NCI-H82 (cell line): Measurements from ENCODE around the gene PGAP3.
"Not testable (repeated sequence)": the region's sequence is repeated elsewhere in the genome, so short reads cannot be mapped to it uniquely, and the experiment has no call there.

Experiments
- DNase-seq: peaks from one replicate; lab custom pipeline; 2025; lab: John Stamatoyannopoulos, UW

PGAP3 gene, protein sequence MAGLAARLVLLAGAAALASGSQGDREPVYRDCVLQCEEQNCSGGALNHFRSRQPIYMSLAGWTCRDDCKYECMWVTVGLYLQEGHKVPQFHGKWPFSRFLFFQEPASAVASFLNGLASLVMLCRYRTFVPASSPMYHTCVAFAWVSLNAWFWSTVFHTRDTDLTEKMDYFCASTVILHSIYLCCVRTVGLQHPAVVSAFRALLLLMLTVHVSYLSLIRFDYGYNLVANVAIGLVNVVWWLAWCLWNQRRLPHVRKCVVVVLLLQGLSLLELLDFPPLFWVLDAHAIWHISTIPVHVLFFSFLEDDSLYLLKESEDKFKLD

DNA sequence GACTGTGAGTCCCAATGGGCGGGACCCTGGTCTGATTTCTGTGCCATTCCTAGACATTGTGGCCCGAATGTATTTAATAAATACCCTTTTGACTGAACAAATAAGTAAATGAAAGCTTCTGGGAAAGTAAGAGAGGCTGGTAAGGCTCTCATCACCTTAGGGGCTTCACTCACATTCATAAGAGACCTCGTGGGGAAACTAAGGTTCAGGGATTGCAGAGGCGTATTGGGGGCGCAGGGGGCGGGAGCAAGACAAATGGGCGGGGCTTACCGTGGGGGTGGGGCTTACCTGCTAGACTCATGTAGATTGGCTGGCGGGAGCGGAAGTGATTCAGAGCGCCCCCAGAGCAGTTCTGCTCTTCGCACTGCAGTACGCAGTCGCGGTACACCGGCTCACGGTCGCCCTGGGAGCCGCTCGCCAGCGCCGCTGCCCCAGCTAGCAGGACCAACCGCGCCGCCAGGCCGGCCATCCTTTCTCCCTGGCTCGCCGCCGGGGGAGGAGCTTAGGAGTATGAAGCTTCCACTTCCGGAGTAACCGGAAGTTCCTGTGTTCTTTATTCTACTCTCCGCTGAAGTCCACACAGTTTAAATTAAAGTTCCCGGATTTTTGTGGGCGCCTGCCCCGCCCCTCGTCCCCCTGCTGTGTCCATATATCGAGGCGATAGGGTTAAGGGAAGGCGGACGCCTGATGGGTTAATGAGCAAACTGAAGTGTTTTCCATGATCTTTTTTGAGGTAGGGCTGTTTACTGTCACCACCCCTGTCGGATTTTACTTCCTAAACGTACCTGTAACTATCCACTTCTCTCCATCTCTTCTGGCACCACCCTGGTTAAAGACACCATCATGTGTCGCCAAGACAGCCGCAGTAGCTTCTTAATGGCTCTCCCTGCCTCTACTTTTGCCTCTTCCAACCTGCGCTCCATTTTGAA, at the start of gene PGAP3:
PGAP3 (minus strand) TSS at position 512 of the 929 bp plus-strand sequence; CDS start at position 469, 43 bp downstream.
- DNase-seq: peak; percentile 97

DNA sequence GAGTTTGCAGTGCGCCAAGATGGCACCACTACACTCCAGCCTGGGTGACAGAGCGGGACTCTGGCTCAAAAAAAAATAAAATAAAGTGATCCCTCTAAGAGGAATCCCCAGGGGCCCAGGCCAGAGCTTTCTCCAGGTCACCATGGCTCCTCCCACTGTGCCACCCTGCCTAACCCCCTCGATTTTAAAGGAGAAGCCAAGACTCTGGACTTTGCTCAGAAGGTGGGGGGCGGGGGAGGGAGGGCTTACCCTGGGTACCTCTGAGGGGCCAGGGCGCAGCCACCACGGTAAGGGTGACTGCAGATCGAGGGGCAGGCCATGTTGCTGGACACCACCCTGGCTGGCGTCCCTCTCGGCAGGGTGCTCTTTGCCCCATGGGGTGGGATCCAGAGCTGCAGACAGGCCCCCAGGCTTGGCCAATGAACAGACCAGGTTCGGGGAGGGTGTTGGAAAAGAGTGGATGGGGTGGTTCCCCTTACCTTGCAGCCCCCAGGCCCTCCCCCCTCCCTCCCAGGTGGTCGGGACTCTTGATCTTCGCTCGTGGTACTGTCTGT, 49.4 kb upstream of the PGAP3 start:
- DNase-seq: no peak

DNA sequence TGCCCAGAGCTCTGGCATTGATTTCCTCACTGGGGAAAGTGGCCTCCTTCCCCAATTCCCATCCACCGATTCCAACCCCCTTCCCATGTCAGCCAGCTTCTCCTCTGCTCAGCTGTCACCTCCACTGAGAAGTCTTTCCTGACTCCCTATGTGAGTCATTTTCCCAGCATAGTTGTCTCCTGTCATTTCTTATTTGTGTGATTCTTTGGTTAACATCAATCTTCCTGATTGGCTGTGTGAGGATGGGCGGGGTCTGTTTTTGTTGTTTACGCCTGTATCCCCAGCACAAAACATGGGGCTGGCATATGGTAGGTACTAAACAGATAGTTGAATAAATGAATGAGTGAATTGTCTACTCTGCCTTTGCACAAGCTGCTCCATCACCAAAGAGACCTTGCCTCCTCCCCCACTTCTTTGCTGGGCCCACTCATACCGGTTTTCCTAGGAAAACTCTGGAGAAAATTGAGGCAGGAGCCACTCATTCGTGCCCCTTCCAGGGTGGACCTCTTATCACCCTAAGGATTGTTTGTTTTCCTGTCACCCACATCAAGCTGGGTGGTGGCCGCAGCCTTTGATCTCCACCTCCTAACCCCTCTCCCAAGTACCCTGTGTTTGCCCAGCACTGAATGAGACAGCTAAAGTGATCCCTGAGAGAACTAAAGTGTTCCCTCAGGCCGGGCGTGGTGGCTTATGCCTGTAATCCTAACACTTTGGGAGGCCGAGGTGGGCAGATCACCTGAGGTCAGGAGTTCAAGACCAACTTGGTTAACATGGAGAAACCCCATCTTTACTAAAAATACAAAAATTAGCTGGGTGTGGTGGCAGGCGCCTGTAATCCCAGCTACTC, 48.7 kb upstream of the PGAP3 start:
- DNase-seq: peak; percentile 23

DNA sequence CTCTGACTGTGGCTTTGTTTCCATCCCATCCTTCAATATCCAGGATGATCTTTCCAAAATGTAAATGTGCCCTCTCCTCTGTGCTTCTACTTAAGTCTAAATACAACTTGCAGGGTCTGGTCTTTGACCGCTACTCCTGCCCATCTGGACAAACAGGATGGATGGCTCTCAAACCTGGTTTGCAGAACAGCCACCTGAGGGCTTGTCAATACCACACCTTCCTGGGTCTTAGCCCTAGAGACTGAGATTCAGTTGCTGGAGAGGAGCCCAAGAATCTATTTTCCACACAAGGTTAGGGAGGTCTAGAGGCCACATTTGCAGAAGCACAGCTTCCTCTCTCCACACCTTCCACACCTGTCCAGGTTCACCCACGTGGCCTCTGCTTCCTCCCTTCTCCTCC, 48.0 kb upstream of the PGAP3 start:
- no peak for DNase-seq

DNA sequence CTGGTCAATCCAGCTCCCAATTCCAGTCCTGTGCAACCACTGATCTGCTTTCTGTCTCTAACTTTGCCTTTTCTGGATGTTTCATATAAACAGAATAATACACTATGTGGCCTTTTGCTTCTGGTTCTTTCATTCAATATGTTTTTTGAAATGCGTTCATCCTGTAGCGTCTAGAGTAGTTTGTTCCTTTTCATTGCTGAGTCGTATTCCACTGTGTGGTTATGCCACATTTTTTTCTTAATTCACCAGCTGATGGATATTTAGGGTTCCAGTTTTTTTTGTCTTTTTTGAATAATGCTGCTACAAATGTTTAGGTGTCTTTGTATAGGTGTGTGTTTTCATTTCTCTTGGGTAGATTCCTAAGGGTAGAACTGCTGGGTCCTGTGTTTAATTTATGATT, 44.7 kb upstream of the PGAP3 start:
- DNase-seq: no peak

DNA sequence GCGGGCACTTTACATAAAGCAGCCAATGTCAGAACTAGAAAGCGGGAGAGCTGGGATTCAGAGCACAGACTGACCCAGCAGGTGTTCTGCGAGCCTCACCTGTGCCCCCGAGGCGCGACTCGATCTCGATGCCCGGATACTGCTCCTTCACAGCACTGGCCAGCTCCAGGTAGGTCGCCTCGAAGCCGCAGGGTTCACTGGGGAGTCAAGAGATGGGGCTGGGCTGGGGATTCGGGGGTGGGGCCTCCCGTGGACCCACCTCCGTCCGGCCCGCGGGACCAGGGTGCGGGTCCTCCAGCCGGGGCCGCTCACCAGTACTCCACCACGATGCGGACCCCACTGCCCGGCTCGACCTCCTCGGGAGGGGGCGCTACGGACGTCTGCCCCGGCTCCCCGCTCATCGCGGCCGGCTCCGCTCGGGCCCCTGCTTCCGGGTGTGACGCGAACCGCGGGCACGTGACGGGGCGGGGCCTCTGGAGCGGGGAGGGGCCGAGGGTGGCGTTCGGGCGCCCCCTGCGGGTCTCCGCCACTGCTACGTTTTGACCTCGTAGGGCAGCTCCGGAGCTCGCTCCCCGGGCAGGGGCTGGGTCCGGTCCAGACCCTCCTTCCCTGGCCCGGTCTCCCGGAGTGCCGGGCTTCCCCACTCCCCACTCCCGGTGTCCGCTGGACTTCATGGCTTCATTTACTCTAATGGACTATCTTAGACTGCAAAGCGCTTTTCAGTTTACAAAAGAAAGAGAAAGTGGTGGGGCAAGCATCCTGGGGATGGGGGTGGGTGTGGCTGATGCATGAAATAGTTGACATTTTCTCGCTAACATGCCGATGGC, 42.5 kb upstream of the PGAP3 start, which contains the start of gene MIEN1:
MIEN1 (minus strand) TSS at position 438 of the 827 bp plus-strand sequence; CDS start at position 401, 37 bp downstream.
- peak; percentile 89 for DNase-seq

DNA sequence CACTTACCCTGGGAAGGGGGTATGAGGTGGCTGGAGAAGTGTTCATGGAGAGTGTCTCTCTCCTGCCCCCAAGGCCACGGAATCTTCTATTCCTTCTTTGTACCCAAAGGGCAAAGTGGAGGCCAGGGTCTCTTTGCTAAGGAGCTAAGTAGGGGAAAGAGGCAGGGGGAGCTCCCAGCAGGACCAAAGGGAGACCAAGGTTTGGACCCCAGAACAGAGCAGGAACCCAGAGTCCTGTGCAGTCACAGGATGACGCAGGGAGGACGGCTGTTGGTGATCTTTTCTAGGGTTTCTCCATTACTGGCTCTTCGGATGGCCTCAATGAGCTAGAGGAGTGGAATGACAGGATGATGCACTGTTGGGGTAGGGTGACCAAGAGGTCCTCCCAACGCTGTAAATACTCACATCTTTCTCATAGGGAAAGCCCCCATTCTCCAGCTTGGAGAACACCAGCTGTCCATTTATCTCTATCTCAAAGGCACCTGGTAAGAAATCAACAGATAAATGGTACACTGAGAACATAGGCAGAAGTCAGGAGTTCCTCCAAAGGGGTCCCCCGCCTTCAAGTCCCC, 41.5 kb upstream of the PGAP3 start:
- DNase-seq: no peak

DNA sequence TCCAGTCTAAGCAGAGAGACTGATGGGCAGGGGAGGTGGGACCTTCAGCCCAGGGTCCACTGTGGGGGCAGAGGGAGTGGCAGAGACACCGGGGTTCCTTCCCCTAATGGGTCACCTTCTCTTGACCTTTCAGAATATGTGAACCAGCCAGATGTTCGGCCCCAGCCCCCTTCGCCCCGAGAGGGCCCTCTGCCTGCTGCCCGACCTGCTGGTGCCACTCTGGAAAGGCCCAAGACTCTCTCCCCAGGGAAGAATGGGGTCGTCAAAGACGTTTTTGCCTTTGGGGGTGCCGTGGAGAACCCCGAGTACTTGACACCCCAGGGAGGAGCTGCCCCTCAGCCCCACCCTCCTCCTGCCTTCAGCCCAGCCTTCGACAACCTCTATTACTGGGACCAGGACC, 39.7 kb upstream of the PGAP3 start:
- no peak for DNase-seq

DNA sequence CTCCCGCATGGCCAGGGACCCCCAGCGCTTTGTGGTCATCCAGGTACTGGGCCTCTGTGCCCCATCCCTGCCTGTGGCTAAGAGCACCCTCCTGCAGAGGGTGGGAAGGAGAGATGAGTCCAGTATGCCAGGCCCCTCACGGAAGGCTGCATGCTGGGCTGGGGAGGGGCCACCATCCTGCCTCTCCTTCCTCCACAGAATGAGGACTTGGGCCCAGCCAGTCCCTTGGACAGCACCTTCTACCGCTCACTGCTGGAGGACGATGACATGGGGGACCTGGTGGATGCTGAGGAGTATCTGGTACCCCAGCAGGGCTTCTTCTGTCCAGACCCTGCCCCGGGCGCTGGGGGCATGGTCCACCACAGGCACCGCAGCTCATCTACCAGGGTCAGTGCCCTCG, 38.8 kb upstream of the PGAP3 start:
- DNase-seq: no peak

DNA sequence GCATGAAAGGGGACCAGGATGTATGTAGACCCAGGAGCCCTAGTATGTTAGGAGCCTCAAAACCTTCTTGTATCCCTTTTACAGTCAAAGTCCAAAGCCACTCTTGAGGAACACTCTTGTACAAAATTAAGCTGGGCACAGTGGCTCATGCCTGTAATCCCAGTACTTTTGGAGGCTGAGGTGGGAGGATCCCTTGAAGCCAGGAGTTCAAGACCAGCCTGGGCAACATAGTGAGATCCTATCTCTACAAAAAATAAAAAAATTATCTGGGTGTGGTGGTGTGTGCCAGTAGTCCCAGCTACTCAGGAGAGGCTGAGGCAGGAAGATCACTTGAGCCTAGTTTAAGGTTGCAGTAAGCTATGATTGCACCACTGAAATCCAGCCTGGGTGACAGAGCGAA, 38.1 kb upstream of the PGAP3 start:
- not testable (repeated sequence) for DNase-seq

DNA sequence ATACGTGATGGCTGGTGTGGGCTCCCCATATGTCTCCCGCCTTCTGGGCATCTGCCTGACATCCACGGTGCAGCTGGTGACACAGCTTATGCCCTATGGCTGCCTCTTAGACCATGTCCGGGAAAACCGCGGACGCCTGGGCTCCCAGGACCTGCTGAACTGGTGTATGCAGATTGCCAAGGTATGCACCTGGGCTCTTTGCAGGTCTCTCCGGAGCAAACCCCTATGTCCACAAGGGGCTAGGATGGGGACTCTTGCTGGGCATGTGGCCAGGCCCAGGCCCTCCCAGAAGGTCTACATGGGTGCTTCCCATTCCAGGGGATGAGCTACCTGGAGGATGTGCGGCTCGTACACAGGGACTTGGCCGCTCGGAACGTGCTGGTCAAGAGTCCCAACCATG, 36.9 kb upstream of the PGAP3 start:
- no peak for DNase-seq

DNA sequence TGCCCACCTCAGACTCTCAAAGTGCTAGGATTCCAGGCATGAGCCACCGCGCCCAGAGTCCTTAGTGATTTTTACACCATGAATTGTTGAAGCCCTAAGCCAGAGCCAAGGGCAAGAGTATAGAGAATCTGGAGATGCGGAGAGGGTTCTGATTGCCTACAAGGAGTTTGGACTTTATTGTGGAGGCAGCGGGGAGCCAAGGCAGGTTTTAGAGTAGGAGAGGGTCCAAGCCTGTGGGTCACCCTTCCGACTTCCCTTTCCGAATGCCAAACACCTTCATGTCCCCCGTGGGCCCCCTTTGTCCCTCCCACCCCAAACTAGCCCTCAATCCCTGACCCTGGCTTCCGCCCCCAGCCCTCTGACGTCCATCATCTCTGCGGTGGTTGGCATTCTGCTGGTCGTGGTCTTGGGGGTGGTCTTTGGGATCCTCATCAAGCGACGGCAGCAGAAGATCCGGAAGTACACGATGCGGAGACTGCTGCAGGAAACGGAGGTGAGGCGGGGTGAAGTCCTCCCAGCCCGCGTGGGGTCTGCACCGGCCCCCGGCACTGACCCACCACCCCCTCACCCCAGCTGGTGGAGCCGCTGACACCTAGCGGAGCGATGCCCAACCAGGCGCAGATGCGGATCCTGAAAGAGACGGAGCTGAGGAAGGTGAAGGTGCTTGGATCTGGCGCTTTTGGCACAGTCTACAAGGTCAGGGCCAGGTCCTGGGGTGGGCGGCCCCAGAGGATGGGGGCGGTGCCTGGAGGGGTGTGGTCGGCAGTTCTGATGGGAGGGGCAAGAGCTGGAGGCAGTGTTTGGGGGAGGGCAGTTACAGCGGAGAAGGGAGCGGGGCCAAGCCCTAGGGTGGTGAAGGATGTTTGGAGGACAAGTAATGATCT, 35.4 kb upstream of the PGAP3 start:
- peak; percentile 16 for DNase-seq

DNA sequence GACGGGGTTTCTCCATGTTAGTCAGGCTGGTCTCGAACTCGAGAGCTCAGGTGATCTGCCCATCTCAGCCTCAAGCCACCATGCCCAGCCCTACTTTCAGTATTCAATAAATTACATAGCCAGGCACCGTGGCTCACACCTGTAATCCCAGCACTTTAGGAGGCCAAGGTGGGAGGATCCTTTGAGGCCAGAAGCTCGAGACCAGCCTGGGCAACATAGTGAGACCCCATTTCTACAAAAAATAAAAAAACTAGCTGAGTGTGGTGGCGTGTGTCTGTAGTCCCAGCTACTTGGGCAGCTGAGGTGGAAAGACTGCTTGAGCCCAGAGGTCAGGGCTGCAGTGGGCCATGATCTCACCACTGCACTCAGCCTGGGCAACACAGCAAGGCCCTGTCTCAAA, 34.2 kb upstream of the PGAP3 start:
- DNase-seq: no peak

DNA sequence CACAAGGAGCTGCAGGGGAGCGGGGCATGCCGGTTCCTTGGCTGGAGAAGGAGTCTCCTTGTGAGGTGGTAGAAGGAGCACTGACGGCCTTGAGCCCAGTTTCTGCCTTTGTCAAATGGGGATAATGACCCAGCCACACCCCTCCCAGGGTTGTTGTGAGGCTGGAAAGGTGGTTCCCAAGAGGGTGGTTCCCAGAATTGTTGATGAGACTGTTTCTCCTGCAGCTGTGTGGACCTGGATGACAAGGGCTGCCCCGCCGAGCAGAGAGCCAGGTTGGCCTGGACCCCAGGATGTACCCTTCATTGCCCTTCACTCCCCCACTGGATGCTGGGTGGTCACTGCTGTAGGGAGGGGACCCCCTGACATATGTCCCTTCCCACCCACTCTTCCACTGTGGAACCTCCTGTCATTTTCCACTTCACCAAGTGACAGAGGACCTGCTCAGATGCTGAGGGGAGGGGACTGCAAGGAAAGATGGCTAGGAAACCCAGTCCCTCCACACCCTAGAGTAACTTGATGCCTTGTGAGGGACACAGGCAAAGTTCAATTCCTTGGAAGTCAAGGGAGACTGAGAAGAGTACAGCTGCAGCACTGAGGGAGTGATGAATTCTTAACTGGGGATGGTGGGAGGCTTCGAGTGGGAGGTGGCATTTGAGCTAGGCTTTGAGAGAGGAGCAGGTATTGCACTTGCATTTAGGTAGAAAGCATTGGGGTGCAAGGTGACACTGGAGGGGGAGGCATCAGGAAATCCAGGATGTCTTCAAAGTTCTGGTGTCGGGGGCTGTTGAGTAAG, 31.9 kb upstream of the PGAP3 start:
- no peak for DNase-seq

DNA sequence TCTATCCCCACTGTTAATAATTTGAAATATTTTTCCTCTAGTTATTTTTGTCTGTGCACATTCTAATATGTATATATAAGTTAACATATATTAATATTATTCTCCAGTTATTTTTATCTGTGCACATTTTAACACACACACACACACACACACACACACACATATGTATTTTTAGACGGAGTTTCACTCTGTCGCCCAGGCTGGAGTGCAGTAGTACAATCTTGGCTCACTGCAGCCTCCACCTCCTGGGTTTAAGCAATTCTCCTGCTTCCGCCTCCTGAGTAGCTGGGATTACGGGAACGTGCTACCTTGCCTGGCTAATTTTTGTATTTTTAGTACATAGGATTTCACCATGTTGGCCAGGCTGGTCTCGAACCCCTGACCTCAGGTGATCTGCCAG, 29.8 kb upstream of the PGAP3 start:
- no peak for DNase-seq

DNA sequence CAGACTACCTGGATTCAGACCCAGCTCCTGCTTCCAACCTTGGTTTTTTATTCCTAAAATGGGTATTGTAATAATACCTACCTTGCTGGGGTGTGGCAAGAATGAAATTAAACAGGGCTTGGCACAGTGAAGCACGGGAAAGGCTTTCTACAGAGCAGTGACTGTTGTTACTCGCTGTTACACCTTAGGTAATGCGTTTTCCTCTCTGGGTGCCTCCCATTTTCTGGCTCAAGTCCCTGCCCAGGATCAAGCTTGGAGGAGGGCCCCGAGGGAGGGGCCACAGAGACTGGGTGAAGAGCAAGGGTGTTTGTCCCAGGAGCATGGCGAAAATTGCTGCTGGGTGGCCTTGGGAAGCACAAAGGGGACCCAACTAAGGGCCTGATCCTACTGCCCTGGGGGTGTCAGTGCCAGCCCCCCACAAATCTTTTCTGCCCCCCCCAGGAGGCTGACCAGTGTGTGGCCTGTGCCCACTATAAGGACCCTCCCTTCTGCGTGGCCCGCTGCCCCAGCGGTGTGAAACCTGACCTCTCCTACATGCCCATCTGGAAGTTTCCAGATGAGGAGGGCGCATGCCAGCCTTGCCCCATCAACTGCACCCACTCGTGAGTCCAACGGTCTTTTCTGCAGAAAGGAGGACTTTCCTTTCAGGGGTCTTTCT, 29.2 kb upstream of the PGAP3 start:
- no peak for DNase-seq

DNA sequence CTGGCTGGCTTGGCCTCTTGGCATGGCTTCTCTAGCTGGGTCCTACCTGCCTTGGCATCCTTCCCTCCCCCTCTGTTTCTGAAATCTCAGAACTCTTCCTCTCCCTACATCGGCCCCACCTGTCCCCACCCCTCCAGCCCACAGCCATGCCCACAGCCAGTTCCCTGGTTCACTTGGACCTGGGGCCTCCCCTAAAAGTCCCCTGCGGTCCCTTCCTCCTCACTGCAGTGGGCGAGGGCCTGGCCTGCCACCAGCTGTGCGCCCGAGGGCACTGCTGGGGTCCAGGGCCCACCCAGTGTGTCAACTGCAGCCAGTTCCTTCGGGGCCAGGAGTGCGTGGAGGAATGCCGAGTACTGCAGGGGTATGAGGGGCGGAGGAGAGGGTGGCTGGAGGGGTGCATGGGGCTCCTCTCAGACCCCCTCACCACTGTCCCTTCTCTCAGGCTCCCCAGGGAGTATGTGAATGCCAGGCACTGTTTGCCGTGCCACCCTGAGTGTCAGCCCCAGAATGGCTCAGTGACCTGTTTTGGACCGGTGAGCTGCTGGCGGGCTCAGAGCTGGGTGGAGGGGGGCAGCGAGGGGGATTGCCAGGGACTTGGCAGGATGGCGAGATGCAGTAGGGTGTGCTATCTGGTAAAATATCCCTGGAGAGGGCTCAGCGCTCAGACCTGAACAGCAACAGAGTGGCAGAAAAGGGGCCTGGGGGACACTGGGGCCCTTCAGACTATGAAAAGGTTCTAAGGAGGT, 28.4 kb upstream of the PGAP3 start:
- no peak for DNase-seq
